Natural killer cell (primary cell): Measurements from ENCODE around the gene MUC20. TPM values are rescaled to one million over a fixed set of nuclear protein-coding genes. Genes with fewer than 3 reads are reported as not detected.
A peak's percentile ranks its signal among the peaks of the same experiment; 100 is the strongest.
"Not testable (repeated sequence)": the region's sequence is repeated elsewhere in the genome, so short reads cannot be mapped to it uniquely, and the experiment has no call there.

Source experiments
- ATAC-seq, 3 donors: fragments of 150-1000 bp in 2 of 3; fragments of 200-7000 bp in 1 of 3; cut with Tn5 transposase; 1 replicate in 1 of 3; 2 replicates in 2 of 3; pipeline ENCODE4 v1.10.0; 2021; ENCODE audit warnings: mild to moderate bottlenecking in 2 of 3, moderate library complexity in 2 of 3
- DNase-seq, 2 donors: peaks; one replicate each; pipeline versions ENCODE4 v3.0.0 to v3.0.0-alpha.2; 2013 to 2021; ENCODE audit warnings: mixed read lengths in 1 of 2
- H3K27ac ChIP-seq: one replicate; pipeline ENCODE4 v1.5.1; 2013; ENCODE audit warnings: mild to moderate bottlenecking, low read length
- H3K27me3 ChIP-seq: one replicate; pipeline ENCODE4 v1.6.1; 2013; ENCODE audit warnings: low read length; ENCODE audit not compliant: control insufficient read depth, insufficient read depth
- H3K36me3 ChIP-seq: one replicate; pipeline ENCODE4 v1.6.1; 2013; ENCODE audit warnings: low read length; ENCODE audit not compliant: control insufficient read depth, insufficient read depth
- H3K4me1 ChIP-seq: one replicate; pipeline ENCODE4 v1.6.1; 2013; ENCODE audit warnings: low read length; ENCODE audit not compliant: control insufficient read depth, insufficient read depth
- H3K4me3 ChIP-seq: one replicate; pipeline ENCODE4 v1.5.1; 2013; ENCODE audit warnings: low read length
- H3K9me3 ChIP-seq: one replicate; pipeline ENCODE4 v1.6.1; 2013; ENCODE audit warnings: low read length; ENCODE audit not compliant: control insufficient read depth, insufficient read depth
- H3K27ac Mint-ChIP-seq, 2 donors: one replicate each; pipeline ENCODE4 v1.8.0; 2022; ENCODE audit warnings: mild to moderate bottlenecking in 2 of 2, mixed read lengths in 2 of 2, moderate library complexity in 1 of 2
- H3K27me3 Mint-ChIP-seq, 2 donors: one replicate each; pipeline ENCODE4 v1.8.0; 2022; ENCODE audit warnings: low read depth in 2 of 2, mixed read lengths in 2 of 2
- H3K36me3 Mint-ChIP-seq: one replicate; pipeline ENCODE4 v1.8.0; 2022; ENCODE audit warnings: mixed read lengths
- H3K4me1 Mint-ChIP-seq, 2 donors: one replicate each; pipeline ENCODE4 v1.8.0; 2022; ENCODE audit warnings: mixed read lengths in 2 of 2
- H3K4me3 Mint-ChIP-seq: one replicate; pipeline ENCODE4 v1.8.0; 2022; ENCODE audit warnings: mild to moderate bottlenecking, moderate library complexity, mixed read lengths
- H3K9me3 Mint-ChIP-seq, 2 donors: one replicate each; pipeline ENCODE4 v1.8.0; 2022; ENCODE audit warnings: mixed read lengths in 2 of 2
- WGBS: methylation state at CpG from one replicate; pipeline ENCODE4 v1.1.7; 2013; ENCODE audit warnings: missing lambda C conversion rate; ENCODE audit not compliant: insufficient coverage; 5-methylcytosine and 5-hydroxymethylcytosine counted together
- intact Hi-C: fragments of 100-400 bp; cut with micrococcal nuclease; formaldehyde crosslinking; loops from one replicate; pipeline ENCODE4 v1.14.2; 2022
- total RNA-seq, 4 donors: library from RNA; stranded (reverse); fragments of 120-200 nt in 1 of 4; gene quantifications; one replicate each; pipeline versions ENCODE4 v1.2.3 to v1.2.4, GENCODE V29; 2013 to 2022

MUC20 gene
- total RNA-seq, 3 donors from 2014 or later (not counting 1 experiment from before 2014, with no cell fraction given) = 4.1 to 11.4 (median 5.9) TPM

DNA sequence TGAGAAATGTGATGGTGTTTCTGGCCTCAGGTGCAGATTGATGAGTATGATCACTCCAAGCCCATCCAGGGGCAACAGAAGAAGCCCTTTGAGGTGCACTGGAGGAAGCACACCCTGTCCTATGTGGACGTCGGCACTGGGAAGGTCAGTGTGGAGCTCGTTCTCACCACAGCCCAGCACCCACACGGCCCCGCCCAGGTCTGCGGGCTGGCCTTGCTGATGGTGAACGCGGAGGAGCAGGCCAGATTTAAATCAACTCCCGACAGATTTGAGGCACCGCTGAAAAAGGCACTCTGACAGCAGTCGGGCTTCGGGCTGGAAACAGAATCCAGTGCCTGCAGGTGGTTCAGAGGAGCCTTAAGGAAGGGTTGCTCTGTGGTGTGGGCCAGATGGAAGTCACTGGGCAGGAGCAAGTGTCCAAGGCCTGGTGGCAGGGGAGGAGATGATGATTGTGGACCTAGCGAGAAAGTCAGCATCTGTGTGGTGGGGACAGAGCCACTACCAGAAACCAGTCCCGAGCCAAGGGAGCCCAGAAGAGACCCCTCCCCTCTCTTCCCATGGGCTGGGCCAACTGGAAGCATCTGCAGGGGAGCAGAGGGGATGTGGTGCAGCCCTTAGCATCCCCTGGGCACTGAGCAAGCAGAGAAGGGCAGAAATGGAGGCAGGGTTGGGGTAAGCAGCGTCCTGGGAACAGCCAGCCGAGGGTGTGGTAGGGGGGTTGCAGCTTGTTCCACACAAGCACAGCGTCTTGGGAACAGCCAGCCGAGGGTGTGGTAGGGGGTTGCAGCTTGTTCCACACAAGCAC lies 36.9 kb upstream of the MUC20 start:
- H3K4me3 Mint-ChIP-seq, H3K4me3 ChIP-seq, H3K27me3 Mint-ChIP-seq, H3K27me3 ChIP-seq, H3K4me1 ChIP-seq, H3K9me3 ChIP-seq, H3K27ac ChIP-seq, intact Hi-C loops, DNase-seq, H3K9me3 Mint-ChIP-seq: not testable (repeated sequence)
- peak overlapping the region in 1 of 2 donors; percentile 16 for H3K27ac Mint-ChIP-seq
- H3K36me3 ChIP-seq = peaks cover 29% of the 10 kb centered on the region
- WGBS = 88% methylated on average over 18 of the region's 18 CpGs
- ATAC-seq = peak in 2 of 3 donors; percentile 12 to 25
- peaks cover 29% of the 10 kb centered on the region for H3K36me3 Mint-ChIP-seq
- peaks cover 10 to 18% of the 10 kb centered on the region in 2 donors for H3K4me1 Mint-ChIP-seq

- H3K9me3 Mint-ChIP-seq, H3K4me3 ChIP-seq, H3K27me3 ChIP-seq, H3K9me3 ChIP-seq, H3K27ac ChIP-seq, ATAC-seq, DNase-seq, intact Hi-C loops, H3K27me3 Mint-ChIP-seq, H3K4me1 ChIP-seq, H3K4me3 Mint-ChIP-seq: not testable (repeated sequence)
- peaks cover 35% of the 10 kb centered on the region for H3K36me3 ChIP-seq
- peaks cover 10 to 18% of the 10 kb centered on the region in 2 donors for H3K4me1 Mint-ChIP-seq
- H3K36me3 Mint-ChIP-seq = peaks cover 35% of the 10 kb centered on the region
- 73% methylated on average over 4 of the region's 10 CpGs for WGBS
- H3K27ac Mint-ChIP-seq = peak overlapping the region in 1 of 2 donors; percentile 16
These were observed 36.1 kb upstream of the MUC20 start for GRCh38 chr3:195684527-195685257.

DNA sequence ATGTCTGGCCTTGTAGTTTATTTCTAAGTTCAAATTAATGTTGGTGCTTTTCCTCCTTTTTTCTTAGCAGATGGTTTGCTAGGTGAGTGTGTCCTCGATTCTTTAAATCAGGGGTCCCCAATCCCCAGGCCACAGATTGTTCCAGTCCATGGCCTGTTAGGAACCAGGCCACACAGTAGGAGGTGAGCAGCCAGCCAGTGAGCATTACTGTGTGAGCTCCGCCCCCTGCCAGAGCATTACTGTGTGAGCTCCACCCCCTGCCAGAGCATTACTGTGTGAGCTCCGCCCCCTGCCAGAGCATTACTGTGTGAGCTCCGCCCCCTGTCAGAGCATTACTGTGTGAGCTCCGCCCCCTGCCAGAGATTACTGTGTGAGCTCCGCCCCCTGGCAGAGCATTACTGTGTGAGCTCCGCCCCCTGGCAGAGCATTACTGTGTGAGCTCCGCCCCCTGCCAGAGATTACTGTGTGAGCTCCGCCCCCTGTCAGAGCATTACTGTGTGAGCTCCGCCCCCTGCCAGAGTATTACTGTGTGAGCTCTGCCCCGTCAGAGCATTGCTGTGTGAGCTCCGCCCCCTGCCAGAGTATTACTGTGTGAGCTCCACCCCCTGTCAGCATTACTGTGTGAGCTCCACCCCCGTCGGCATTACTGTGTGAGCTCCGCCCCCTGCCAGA lies 34.1 kb upstream of the MUC20 start:
- H3K27me3 Mint-ChIP-seq, intact Hi-C loops: not testable (repeated sequence)
- H3K36me3 ChIP-seq = peaks cover 32% of the 10 kb centered on the region

DNA sequence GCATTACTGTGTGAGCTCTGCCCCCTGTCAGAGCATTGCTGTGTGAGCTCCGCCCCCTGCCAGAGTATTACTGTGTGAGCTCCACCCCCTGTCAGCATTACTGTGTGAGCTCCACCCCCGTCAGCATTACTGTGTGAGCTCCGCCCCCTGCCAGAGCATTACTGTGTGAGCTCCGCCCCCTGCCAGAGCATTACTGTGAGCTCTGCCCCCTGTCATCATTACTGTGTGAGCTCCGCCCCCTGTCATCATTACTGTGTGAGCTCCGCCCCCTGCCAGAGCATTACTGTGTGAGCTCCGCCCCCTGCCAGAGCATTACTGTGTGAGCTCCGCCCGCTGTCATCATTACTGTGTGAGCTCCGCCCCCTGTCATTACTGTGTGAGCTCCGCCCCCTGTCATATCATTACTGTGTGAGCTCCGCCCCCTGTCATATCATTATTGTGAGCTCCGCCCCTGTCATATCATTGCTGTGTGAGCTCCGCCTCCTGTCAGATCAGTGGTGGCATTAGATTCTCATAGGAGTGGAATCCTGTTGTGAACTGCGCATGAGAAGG lies 33.5 kb upstream of the MUC20 start:
- H3K27me3 Mint-ChIP-seq = not testable (repeated sequence)

More for the DNA sequence above, 34.1 kb upstream of the MUC20 start:
- H3K27ac ChIP-seq, H3K4me1 ChIP-seq, ATAC-seq, H3K4me3 Mint-ChIP-seq, DNase-seq, H3K9me3 Mint-ChIP-seq, H3K27me3 ChIP-seq, H3K4me3 ChIP-seq, H3K9me3 ChIP-seq: not testable (repeated sequence)
- Mint-ChIP-seq H3K27ac (peak overlapping the region; percentile 41 to 72), H3K36me3 (peaks cover 38% of the 10 kb centered on the region), H3K4me1 (peaks cover 10 to 18% of the 10 kb centered on the region in 2 donors)
- WGBS = 95% methylated on average over 8 of the region's 15 CpGs

GRCh38 chr3:195688471-195689183 lies 32.2 kb upstream of the MUC20 start:
- H3K27me3 Mint-ChIP-seq, DNase-seq, ATAC-seq, H3K27ac ChIP-seq, intact Hi-C loops, H3K4me1 ChIP-seq, H3K4me3 ChIP-seq, H3K9me3 Mint-ChIP-seq, H3K9me3 ChIP-seq, H3K4me3 Mint-ChIP-seq, H3K27me3 ChIP-seq: not testable (repeated sequence)
- H3K36me3 ChIP-seq = peaks cover 39% of the 10 kb centered on the region
- peaks cover 46% of the 10 kb centered on the region for H3K36me3 Mint-ChIP-seq
- peak overlapping the region in 1 of 2 donors; percentile 12 for H3K27ac Mint-ChIP-seq
- peaks cover 10 to 14% of the 10 kb centered on the region in 2 donors for H3K4me1 Mint-ChIP-seq
- WGBS = 98% methylated on average over 4 of the region's 14 CpGs

More for the DNA sequence above, 33.5 kb upstream of the MUC20 start:
- H3K4me3 ChIP-seq, intact Hi-C loops, H3K27ac ChIP-seq, H3K9me3 Mint-ChIP-seq, H3K27me3 ChIP-seq, H3K4me1 ChIP-seq, H3K4me3 Mint-ChIP-seq, H3K9me3 ChIP-seq: not testable (repeated sequence)
- peak in 1 of 3 donors; percentile 44 for ATAC-seq
- peaks cover 44% of the 10 kb centered on the region for H3K36me3 Mint-ChIP-seq
- 93% methylated on average over 15 of the region's 15 CpGs for WGBS
- H3K27ac Mint-ChIP-seq = peak overlapping the region; percentile 53 to 72
- peaks cover 34% of the 10 kb centered on the region for H3K36me3 ChIP-seq
- DNase-seq = peak in 1 of 2 donors; percentile 71
- peaks cover 10 to 18% of the 10 kb centered on the region in 2 donors for H3K4me1 Mint-ChIP-seq

- Mint-ChIP-seq H3K36me3 (peaks cover 38% of the 10 kb centered on the region), H3K4me1 (peaks cover 10% of the 10 kb centered on the region in 2 donors), H3K27ac (peak overlapping the region in 1 of 2 donors; percentile 12)
- 80% methylated on average over 15 of the region's 21 CpGs for WGBS
- H3K27me3 Mint-ChIP-seq, H3K9me3 Mint-ChIP-seq, H3K27me3 ChIP-seq, H3K27ac ChIP-seq, H3K4me1 ChIP-seq, H3K9me3 ChIP-seq, H3K4me3 ChIP-seq, DNase-seq, H3K4me3 Mint-ChIP-seq, intact Hi-C loops: not testable (repeated sequence)
- ATAC-seq = peak in 1 of 3 donors; percentile 25
- peaks cover 40% of the 10 kb centered on the region for H3K36me3 ChIP-seq
These were observed 31.4 kb upstream of the MUC20 start for GRCh38 chr3:195689184-195690070.
